SJCRH30 (cell line): ENCODE measurements around the gene ULK4. TPM values are rescaled to one million over a fixed set of nuclear protein-coding genes. Genes with fewer than 3 reads are reported as not detected.
"Not testable (repeated sequence)": the region's sequence is repeated elsewhere in the genome, so short reads cannot be mapped to it uniquely, and the experiment has no call there.

Source experiments
- DNase-seq, 2 experiments: peaks; one replicate each; pipeline ENCODE4 v3.0.0-alpha.2; 2015 to 2020
- H3K27ac ChIP-seq: fragments of 250-450 bp; sonication (Bioruptor Pico); 2 replicates; pipeline ENCODE4 v1.5.1; 2020; ENCODE audit warnings: mild to moderate bottlenecking, moderate library complexity
- H3K27me3 ChIP-seq: fragments of 250-450 bp; sonication (Bioruptor Pico); 2 replicates; pipeline ENCODE4 v1.5.1; 2020; ENCODE audit warnings: mild to moderate bottlenecking, moderate library complexity
- H3K36me3 ChIP-seq: fragments of 250-450 bp; sonication (Bioruptor Pico); 2 replicates; pipeline ENCODE4 v1.5.1; 2020; ENCODE audit warnings: mild to moderate bottlenecking, moderate library complexity
- H3K4me1 ChIP-seq: fragments of 250-450 bp; sonication (Bioruptor Pico); 2 replicates; pipeline ENCODE4 v1.5.1; 2020; ENCODE audit warnings: mild to moderate bottlenecking, moderate library complexity
- H3K4me3 ChIP-seq: fragments of 250-450 bp; sonication (Bioruptor Pico); 2 replicates; pipeline ENCODE4 v1.5.1; 2020; ENCODE audit warnings: mild to moderate bottlenecking, moderate library complexity
- H3K9me3 ChIP-seq: fragments of 250-450 bp; sonication (Bioruptor Pico); replicated peaks from 2 replicates; pipeline ENCODE4 v1.5.1; 2020; ENCODE audit warnings: mild to moderate bottlenecking, moderate library complexity
- total RNA-seq: library from RNA; depleted of rRNA; stranded (reverse); fragments of >200 nt; shearing (Covaris generic); gene quantifications from 2 replicates; pipeline ENCODE4 v1.2.3, GENCODE V29; 2014

Gene ULK4
- total RNA-seq, 1 experiment from 2014 or later: 6.4 TPM

DNA sequence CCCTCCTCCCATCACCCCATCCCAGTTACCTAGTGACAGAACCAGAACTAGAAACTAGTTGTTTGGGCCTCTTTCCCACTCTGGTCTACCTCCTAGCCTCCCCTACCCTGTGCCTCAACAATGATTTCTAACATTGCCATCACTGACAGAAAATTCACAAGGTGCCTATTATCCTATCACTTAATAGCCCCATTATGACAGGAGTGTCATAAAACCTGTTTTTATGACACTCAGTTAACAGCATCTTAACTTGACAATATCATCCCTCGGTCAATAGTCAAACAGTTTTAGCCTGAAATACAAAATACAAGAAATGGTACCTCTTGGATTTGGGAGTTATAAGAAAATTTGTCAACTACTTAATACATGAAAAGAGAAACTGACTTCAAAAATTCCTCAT is 46.5 kb downstream of the ULK4 start:
- H3K27me3 ChIP-seq: no peaks in the 10 kb centered on the region
- H3K27ac ChIP-seq: no peak overlapping the region
- H3K9me3 ChIP-seq: no peaks in the 10 kb centered on the region
- H3K4me3 ChIP-seq: no peak overlapping the region
- no peaks in the 10 kb centered on the region for H3K4me1 ChIP-seq
- no peaks in the 10 kb centered on the region for H3K36me3 ChIP-seq
- no peak for DNase-seq

DNA sequence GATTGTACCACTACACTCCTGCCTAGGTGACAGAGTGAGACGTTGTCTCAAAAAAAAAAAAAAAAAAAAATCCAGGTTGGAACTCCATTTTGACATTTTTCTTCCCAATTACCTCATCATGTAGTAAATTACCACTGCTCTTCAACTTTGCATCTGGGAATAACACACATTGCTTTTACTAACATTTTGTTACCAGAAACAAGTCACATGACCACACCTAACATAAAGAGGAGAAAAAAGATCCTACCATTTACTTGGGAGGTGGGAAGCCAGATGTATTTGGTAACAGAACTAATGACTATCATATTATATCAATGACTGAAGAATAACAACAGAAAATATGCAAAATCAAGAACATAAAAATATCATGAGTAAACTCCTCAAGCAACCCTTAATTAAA is 49.6 kb downstream of the ULK4 start:
- DNase-seq: no peak
- H3K4me1 ChIP-seq: no peaks in the 10 kb centered on the region
- H3K9me3 ChIP-seq: no peaks in the 10 kb centered on the region
- no peak overlapping the region for H3K27ac ChIP-seq
- no peaks in the 10 kb centered on the region for H3K36me3 ChIP-seq
- H3K4me3 ChIP-seq: no peak overlapping the region
- H3K27me3 ChIP-seq: no peaks in the 10 kb centered on the region

DNA sequence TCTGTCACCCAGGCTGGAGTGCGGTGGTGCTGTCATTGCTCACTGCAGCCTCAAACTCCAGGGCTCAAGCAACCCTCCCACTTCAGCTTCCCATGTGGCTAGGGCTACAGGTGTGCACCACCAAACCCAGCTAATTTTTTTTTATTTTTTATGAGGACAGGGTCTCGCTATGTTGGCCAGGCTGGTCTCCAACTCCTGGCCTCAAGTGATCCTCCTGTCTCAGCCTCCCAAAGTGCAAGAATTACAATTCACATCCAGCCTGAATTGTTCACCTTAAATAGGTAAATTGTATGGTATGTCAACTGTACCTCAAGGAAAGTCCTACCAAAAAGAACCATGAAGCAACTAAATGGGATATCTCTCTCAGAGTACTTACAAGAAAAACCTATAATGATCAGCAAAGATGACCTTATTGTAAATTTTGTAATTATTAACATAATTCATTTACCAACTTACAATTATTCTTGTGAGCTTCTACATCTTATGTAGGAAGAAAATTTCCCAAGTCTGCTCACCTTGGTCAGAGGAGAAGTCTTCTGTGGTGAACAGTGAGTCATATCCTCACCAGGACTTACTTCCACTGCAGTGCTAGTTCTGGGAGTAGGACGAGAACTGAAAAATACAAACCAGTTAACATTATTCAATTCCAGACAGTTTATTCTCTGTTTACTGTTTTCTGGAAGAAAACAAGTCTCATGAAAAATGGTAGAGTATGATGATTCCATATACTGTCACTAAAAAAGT is 54.4 kb downstream of the ULK4 start:
- no peak overlapping the region for H3K4me3 ChIP-seq
- H3K27ac ChIP-seq: no peak overlapping the region
- DNase-seq: no peak
- H3K9me3 ChIP-seq: no peaks in the 10 kb centered on the region
- no peaks in the 10 kb centered on the region for H3K36me3 ChIP-seq
- no peaks in the 10 kb centered on the region for H3K27me3 ChIP-seq
- no peaks in the 10 kb centered on the region for H3K4me1 ChIP-seq

DNA sequence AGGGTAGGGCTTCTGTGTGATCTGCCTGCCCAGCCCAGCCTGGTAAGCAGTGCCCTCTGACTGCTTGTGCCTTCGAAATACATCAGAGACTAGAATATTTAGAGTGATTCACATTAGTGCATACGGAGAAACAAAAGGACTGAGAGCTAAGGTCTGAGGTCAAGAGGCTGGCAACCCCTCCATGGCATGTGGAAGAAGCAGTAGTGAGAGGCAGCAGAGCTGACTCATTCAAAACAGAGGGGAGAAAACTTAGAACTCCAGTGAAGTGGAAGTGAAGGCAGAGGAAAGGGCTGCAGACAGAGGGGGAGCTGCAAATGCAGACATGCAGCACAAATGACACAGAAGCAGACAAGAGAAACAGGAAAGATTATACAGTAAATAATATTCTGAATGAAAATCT is 61.6 kb downstream of the ULK4 start:
- DNase-seq: no peak
- H3K4me1 ChIP-seq: no peaks in the 10 kb centered on the region
- no peaks in the 10 kb centered on the region for H3K9me3 ChIP-seq

DNA sequence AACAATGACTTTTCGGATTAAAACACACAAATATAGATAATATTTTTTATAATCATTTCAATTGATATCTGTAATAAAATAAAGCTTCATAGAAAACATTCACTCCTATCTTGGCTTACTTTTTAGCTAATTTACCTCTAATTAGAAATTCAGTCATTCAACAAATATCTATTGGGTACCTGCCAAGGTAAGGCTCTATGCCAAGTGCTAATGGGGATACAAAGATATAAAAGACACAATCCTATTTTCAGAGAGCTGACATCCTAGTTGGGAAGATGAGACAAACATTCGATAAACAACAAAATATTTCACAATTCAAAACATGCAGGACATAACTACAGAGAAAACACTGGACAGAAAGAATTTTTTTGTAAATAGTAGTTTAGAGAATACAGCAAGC is 63.3 kb downstream of the ULK4 start:
- no peak overlapping the region for H3K27ac ChIP-seq
- no peaks in the 10 kb centered on the region for H3K36me3 ChIP-seq
- no peak for DNase-seq
- no peaks in the 10 kb centered on the region for H3K9me3 ChIP-seq
- H3K4me3 ChIP-seq: no peak overlapping the region
- no peaks in the 10 kb centered on the region for H3K27me3 ChIP-seq
- no peaks in the 10 kb centered on the region for H3K4me1 ChIP-seq

More for the DNA sequence above, 61.6 kb downstream of the ULK4 start:
- Histone ChIP-seq H3K36me3 (no peaks in the 10 kb centered on the region), H3K27ac (no peak overlapping the region), H3K4me3 (no peak overlapping the region), H3K27me3 (no peaks in the 10 kb centered on the region)

DNA sequence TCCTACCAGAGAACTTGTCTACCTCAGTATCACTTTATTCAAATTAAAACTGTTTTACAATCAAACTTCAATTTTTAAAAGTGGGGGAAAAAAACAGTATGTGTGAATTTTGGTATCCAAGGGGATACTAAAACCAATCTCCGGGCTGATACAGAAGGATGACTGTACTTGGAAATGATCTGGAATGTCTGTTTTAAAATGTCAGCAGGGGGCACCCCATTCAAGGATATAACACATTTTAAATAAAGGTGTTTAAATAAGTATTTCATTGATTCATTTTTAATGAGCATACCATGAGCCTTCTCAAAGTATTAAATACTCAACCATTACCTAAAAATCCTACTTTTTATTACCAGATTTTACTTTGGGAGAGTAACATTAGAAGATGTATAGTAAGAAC is 67.9 kb downstream of the ULK4 start:
- no peak overlapping the region for H3K4me3 ChIP-seq
- H3K27me3 ChIP-seq: no peaks in the 10 kb centered on the region
- H3K27ac ChIP-seq: no peak overlapping the region
- no peaks in the 10 kb centered on the region for H3K9me3 ChIP-seq
- DNase-seq: peak; percentile 15 to 46
- no peaks in the 10 kb centered on the region for H3K36me3 ChIP-seq
- H3K4me1 ChIP-seq: no peaks in the 10 kb centered on the region

DNA sequence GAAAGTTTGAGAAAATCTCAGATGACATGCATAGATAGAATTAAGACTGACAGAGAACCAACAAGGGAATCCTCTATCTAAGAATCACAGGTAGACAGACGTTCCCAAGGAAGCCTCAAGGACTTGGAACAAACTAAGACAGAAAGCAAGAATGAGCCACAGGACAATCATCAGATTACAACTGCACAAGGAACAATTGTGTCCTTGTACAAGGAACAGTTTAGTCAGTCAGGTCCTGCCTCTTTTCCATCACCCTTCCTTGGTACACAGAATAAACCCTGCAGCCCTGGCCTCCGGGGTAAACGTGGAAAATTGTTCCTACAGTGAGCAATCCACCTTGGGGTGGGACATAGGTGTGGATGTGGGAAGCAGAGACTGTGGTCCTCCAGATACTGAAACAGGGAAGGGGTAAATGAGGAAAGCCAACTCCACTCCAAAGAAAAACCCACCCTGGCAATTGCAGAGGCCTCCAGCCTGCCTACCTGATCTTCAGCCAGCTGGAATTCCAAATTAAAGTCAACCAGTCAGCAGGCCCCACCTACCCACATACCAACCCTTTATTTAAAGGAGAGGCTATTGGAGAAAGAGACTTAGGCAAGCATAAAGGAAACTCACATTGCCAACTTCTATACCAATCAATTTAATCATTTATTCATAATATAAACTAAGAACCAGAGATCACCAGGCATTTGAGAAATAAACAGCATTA is 73.4 kb downstream of the ULK4 start:
- no peaks in the 10 kb centered on the region for H3K4me1 ChIP-seq
- no peaks in the 10 kb centered on the region for H3K36me3 ChIP-seq
- H3K9me3 ChIP-seq: no peaks in the 10 kb centered on the region
- H3K4me3 ChIP-seq: no peak overlapping the region
- no peaks in the 10 kb centered on the region for H3K27me3 ChIP-seq
- no peak overlapping the region for H3K27ac ChIP-seq
- no peak for DNase-seq

DNA sequence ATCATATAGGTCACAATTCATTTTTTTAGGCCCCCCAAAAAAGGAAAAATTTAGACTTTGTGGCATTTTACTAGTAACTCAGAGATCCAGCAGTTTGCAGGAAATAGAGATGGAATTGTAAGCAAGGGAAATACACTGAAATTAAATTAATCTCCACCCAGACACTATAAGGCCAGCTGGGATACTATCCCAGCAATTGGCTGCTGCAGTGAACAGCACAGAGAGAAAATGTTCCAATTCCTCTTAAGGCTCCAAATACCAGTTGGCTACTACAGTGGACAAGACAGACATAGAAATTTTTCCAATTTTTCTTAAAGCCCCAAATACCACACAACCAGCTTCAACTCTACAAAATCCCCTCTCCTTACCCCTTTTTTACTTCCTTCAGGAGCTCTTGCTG is 78.9 kb downstream of the ULK4 start:
- no peaks in the 10 kb centered on the region for H3K36me3 ChIP-seq
- H3K4me1 ChIP-seq: no peaks in the 10 kb centered on the region
- H3K27me3 ChIP-seq: no peaks in the 10 kb centered on the region
- DNase-seq: no peak
- no peaks in the 10 kb centered on the region for H3K9me3 ChIP-seq
- no peak overlapping the region for H3K27ac ChIP-seq
- H3K4me3 ChIP-seq: no peak overlapping the region

DNA sequence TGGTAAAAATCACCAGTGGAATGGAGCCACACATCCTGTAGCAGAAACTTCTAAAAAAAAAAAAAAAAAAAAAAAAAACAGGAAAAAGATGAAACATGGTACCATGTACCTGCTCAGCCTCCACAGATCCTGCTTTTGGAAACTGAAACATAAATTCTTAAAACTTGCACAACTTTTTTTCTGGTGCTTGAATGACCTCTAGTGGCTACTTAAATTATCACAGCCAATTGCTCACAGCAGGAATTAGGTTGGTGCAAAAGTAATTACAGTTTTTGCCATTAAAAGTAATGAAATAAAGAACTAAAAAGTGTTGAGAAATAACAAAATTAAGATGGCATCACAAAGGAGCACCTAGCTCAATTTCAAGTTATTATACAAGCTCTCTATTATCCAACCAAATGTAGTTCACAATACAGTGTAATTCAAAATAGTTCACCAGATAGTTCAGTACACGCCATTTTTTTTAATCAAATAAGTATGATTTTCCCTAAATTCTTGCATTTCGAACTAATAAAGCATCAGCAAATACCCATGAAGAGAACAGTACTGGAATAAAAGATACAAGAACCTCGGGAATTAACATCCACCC is 80.6 kb downstream of the ULK4 start:
- Histone ChIP-seq H3K27me3 (no peaks in the 10 kb centered on the region), H3K4me3 (no peak overlapping the region), H3K36me3 (no peaks in the 10 kb centered on the region), H3K4me1 (no peaks in the 10 kb centered on the region), H3K27ac (no peak overlapping the region), H3K9me3 (no peaks in the 10 kb centered on the region)
- DNase-seq: peak in 1 of 2 experiments; percentile 46

DNA sequence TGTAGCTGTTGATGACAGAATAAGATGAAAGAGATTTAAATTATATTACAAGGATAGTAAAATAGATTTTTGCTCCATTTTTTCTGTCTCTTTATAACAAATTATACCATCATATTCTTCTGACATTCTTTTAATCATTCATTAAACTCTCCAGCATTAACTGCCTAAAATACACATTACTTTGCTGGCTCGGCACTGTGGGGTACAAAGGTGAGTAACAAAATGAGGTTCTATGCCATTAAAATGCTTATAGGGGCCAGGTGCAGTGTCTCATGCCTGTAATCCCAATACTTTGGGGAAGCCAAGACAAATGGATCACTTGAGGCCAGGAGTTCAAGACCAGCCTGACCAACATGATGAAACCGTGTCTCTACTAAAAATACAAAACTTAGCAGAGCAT is 81.5 kb downstream of the ULK4 start:
- no peak overlapping the region for H3K4me3 ChIP-seq
- H3K27me3 ChIP-seq: no peaks in the 10 kb centered on the region
- no peak overlapping the region for H3K27ac ChIP-seq
- no peaks in the 10 kb centered on the region for H3K36me3 ChIP-seq
- no peaks in the 10 kb centered on the region for H3K9me3 ChIP-seq
- no peak for DNase-seq
- H3K4me1 ChIP-seq: no peaks in the 10 kb centered on the region

DNA sequence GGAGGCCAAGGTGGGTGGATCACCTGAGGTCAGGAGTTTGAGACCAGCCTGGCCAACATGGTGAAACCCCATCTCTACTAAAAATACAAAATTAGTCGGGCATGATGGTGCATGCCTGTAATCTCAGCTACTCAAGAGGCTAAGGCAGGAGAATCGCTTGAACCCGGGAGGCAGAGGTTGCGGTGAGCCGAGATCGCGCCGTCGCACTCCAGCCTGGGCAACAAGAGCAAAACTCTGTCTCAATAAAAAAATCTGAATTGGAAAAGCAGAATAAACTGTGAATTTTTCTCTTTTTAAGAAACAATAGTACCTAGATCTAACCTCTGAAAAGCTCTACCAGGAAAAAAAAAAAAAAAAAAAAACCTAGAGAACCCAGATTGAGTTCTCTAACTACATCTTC is 84.2 kb downstream of the ULK4 start:
- not testable (repeated sequence) for DNase-seq, H3K36me3 ChIP-seq, H3K27ac ChIP-seq, H3K27me3 ChIP-seq, H3K4me3 ChIP-seq, H3K4me1 ChIP-seq, H3K9me3 ChIP-seq

DNA sequence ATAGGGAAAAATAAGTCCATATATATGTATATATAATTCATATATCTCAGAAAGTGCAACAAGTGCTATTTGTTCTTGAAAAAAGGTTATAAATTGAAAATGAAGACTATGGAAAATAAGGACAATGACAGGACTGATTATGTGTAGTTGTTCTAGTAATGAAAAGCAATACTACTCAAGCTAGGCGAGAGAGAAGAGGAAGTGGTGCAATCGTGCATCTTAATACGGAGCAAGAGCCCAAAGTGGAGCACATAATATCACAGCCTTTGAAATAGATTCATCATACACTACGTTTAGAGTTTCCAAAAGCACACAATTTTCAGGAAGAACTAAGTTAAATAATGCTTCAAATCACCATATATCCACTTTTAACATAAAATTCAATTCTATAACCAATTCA is 87.9 kb downstream of the ULK4 start:
- no peaks in the 10 kb centered on the region for H3K27me3 ChIP-seq
- no peaks in the 10 kb centered on the region for H3K4me1 ChIP-seq
- no peak overlapping the region for H3K4me3 ChIP-seq
- no peak for DNase-seq
- H3K9me3 ChIP-seq: no peaks in the 10 kb centered on the region
- no peaks in the 10 kb centered on the region for H3K36me3 ChIP-seq
- no peak overlapping the region for H3K27ac ChIP-seq

DNA sequence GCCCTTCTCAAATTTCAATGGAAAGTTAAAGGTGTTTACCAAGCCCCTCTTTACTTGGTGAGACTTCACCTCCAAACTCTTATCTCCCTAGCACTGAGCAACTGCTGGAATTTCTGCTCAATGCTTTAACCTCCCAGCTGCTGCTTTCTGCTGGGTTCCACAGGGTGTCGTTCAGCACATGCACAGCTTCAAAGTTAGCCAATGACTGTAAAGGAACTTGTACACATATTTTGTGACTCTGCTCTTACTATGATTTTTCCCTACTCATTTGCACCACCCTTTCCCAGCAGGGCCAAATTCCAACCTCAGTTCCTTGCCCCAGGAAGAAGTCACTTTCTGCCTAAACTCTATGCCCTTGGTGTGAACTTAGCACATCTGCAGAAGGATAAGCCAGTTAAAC is 89.7 kb downstream of the ULK4 start:
- no peak for DNase-seq
- Histone ChIP-seq H3K36me3 (no peaks in the 10 kb centered on the region), H3K4me1 (no peaks in the 10 kb centered on the region), H3K27me3 (no peaks in the 10 kb centered on the region), H3K9me3 (no peaks in the 10 kb centered on the region), H3K4me3 (no peak overlapping the region), H3K27ac (no peak overlapping the region)

DNA sequence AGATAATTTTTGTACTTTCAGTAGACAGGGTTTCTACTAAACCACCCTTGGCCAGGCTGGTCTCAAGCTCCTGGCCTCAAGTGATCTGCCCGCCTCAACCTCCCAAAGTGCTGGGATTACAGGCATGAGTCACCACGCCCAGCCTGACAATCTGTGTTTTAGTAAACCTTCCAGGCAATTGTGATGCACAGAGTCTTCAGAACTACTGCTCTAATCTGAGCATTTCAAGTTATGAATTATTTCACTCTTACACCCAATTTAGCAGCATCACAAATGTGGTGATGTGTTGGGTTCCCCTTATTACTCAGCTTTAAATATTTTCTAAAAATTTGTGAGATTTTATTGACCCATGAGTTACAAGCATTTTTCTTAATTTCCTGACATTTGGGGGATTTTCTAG is 94.4 kb downstream of the ULK4 start:
- H3K27me3 ChIP-seq: no peaks in the 10 kb centered on the region
- H3K4me3 ChIP-seq: no peak overlapping the region
- no peaks in the 10 kb centered on the region for H3K4me1 ChIP-seq
- no peaks in the 10 kb centered on the region for H3K36me3 ChIP-seq
- H3K9me3 ChIP-seq: no peaks in the 10 kb centered on the region
- DNase-seq: no peak
- no peak overlapping the region for H3K27ac ChIP-seq

DNA sequence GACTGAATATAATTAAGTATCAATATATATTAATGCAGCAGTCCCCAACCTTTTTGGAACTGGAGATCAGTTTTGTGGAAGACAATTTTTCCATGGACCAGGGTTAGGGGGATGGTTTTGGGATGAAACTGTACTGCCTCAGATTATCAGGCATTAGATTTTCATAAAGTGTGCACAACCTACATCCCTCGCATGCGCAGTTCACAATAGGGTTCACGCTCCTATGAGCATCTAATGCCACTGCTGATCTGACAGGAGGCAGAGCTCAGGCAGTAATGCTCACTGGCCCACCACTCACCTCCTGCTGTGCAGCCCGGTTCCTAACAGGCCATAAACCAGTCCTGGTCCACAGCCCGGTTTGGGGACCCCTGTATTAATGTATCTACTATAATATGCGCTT is 95.6 kb downstream of the ULK4 start:
- H3K4me3 ChIP-seq: no peak overlapping the region
- no peak for DNase-seq
- no peaks in the 10 kb centered on the region for H3K9me3 ChIP-seq
- no peaks in the 10 kb centered on the region for H3K27me3 ChIP-seq
- no peak overlapping the region for H3K27ac ChIP-seq
- H3K36me3 ChIP-seq: no peaks in the 10 kb centered on the region
- H3K4me1 ChIP-seq: no peaks in the 10 kb centered on the region
